ENCODE measurements around the gene CCDC159.
"Not testable (repeated sequence)": the region's sequence is repeated elsewhere in the genome, so short reads cannot be mapped to it uniquely, and the experiment has no call there.

DNA sequence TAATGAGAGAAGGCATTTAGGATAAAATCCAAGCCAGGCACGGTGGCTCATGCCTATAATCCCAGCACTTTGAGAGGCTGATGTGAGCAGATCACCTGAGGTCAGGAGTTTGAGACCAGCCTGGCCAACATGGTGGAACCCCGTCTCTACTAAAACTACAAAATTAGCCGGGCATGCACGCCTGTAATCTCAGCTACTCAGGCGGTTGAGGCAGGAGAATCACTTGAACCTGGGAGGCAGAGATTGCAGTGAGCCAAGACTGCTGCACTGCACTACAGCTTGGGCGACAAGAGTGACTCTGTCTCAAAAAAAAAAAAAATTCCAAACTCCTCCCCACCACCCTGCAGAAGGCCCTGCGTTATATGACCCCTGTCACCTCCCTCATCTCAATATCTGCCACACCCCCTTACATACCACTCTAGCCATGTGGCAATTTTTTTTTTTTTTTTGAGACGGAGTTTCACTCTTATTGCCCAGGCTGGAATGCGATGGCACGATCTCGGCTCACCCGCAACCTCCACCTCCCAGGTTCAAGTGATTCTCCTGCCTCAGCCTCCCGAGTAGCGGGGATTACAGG is 33.0 kb downstream of the CCDC159 start:
- TF ChIP-seq TEAD4 (IDR thresholded peaks at IDR 0.05) = peak; percentile 54
- TF ChIP-seq EP300 (IDR thresholded peaks at IDR 0.05; ENCODE audit: borderline replicate concordance) = not testable (repeated sequence)
